K562 (cell line): ENCODE measurements around the gene PLCB3. TPM values are rescaled to one million over a fixed set of nuclear protein-coding genes. Genes with fewer than 3 reads are reported as not detected.

ENCODE experiments used
- ARNT ChIP-seq, 2 experiments: fragments of 450-650 bp; IDR thresholded peaks; 2 replicates each; pipeline ENCODE4 v1.6.1; 2016; ENCODE audit warnings: mild to moderate bottlenecking in 1 of 2
- CBX3 ChIP-seq, 2 experiments: IDR thresholded peaks; 1 replicate in 1 of 2; 2 replicates in 1 of 2; pipeline ENCODE4 v1.6.1; 2012; ENCODE audit warnings: inconsistent platforms in 2 of 2, low read length in 2 of 2, borderline replicate concordance in 1 of 2, control low read depth in 1 of 2
- EHMT2 ChIP-seq: fragments of 450-650 bp; IDR thresholded peaks from 2 replicates; pipeline ENCODE4 v1.6.1; 2018; ENCODE audit warnings: antibody characterized with exemption
- HDAC8 ChIP-seq: fragments of 450-650 bp; IDR thresholded peaks from 2 replicates; pipeline ENCODE4 v1.6.1; 2016; ENCODE audit warnings: mild to moderate bottlenecking, missing genetic modification characterization, moderate library complexity, missing compliant biosample characterization
- IRF2 ChIP-seq: sonication (generic); formaldehyde crosslinking; IDR thresholded peaks from 2 replicates; pipeline ENCODE4 v1.8.1; 2022; ENCODE audit warnings: mild to moderate bottlenecking, missing genetic modification reagents
- JUND ChIP-seq, 2 experiments: IDR thresholded peaks; 2 replicates in 1 of 2; 3 replicates in 1 of 2; pipeline ENCODE4 v1.6.1; 2011; ENCODE audit warnings: borderline replicate concordance in 2 of 2, low read depth in 2 of 2, low read length in 2 of 2, improper control_type of control experiment in 1 of 2, missing biosample characterization in 1 of 2, missing genetic modification characterization in 1 of 2, missing genetic modification reagents in 1 of 2
- MXI1 ChIP-seq: IDR thresholded peaks from 2 replicates; pipeline ENCODE4 v1.6.1; 2011; ENCODE audit warnings: low read depth, mild to moderate bottlenecking, improper control_type of control experiment, low read length
- MYBL2 ChIP-seq, 2 experiments: fragments of 450-650 bp in 1 of 2; sonication (generic) in 1 of 2; formaldehyde crosslinking in 1 of 2; IDR thresholded peaks; 2 replicates each; pipeline versions ENCODE4 v1.6.1 to v1.8.1; 2017 to 2022; ENCODE audit warnings: borderline replicate concordance in 1 of 2, inconsistent platforms in 1 of 2, low read depth in 1 of 2, mild to moderate bottlenecking in 1 of 2, missing genetic modification reagents in 1 of 2, moderate library complexity in 1 of 2
- NEUROD1 ChIP-seq: fragments of 150-350 bp; IDR thresholded peaks from 2 replicates; pipeline ENCODE4 v1.6.1; 2014; ENCODE audit warnings: borderline replicate concordance, low read length, low read depth; ENCODE audit not compliant: partially characterized antibody
- NFATC3 ChIP-seq: fragments of 450-650 bp; IDR thresholded peaks from 2 replicates; pipeline ENCODE4 v1.6.1; 2017; ENCODE audit warnings: mild to moderate bottlenecking
- NUFIP1 ChIP-seq: fragments of 450-650 bp; IDR thresholded peaks from 2 replicates; pipeline ENCODE4 v1.6.1; 2018; ENCODE audit not compliant: partially characterized antibody
- RBFOX2 ChIP-seq: fragments of 200-400 bp; formaldehyde crosslinking; IDR thresholded peaks from 2 replicates; pipeline ENCODE4 v1.6.1; 2017; ENCODE audit warnings: low read depth, mild to moderate bottlenecking, low read length, moderate library complexity
- SMARCB1 ChIP-seq: IDR thresholded peaks from 2 replicates; pipeline ENCODE4 v1.6.1; 2011; ENCODE audit warnings: improper control_type of control experiment, low read depth; ENCODE audit not compliant: insufficient read length
- ZBTB7A ChIP-seq: IDR thresholded peaks from 2 replicates; pipeline ENCODE4 v1.6.1; 2011; ENCODE audit warnings: low read depth, mild to moderate bottlenecking, low read length, moderate library complexity, borderline replicate concordance; ENCODE audit not compliant: control insufficient read depth
- ZNF586 ChIP-seq: fragments of 450-650 bp; formaldehyde crosslinking; conservative IDR thresholded peaks from 2 replicates; pipeline ENCODE4 v1.4.0; 2020; ENCODE audit warnings: mild to moderate bottlenecking, moderate library complexity
- ZNF699 ChIP-seq: fragments of 250-450 bp; sonication (Bioruptor Pico); IDR thresholded peaks from 2 replicates; pipeline ENCODE4 v1.8.0; 2021; ENCODE audit warnings: mild to moderate bottlenecking, moderate library complexity; ENCODE audit not compliant: insufficient replicate concordance
- polyA plus RNA-seq, 8 experiments: library from polyadenylated mRNA; depleted of rRNA in 4 of 8; stranded (reverse) in 5 of 8; unstranded in 3 of 8; fragments of >200 nt; fragmentation: Nextera tagmentation in 2 of 8; fragmentation: Illumina TruSeq in 1 of 8; extraction: Ambion mirVana in 2 of 8; extraction: Trizol in 1 of 8; gene quantifications; 2 replicates each; pipeline versions ENCODE4 v1.2.1 to v1.2.3, GENCODE V29; 2011 to 2014; ENCODE audit warnings: inconsistent platforms in 1 of 8, missing spikeins in 1 of 8
- total RNA-seq, 7 experiments: library from RNA; depleted of rRNA in 6 of 7; stranded (reverse); fragments of >200 nt in 6 of 7; fragmentation: Illumina TruSeq in 2 of 7; extraction: Trizol in 2 of 7; gene quantifications; 2 replicates each; pipeline versions ENCODE4 v1.2.1 to v1.2.3, GENCODE V29; 2011 to 2021; ENCODE audit warnings: low replicate concordance in 1 of 7
- TF ChIP-seq, protein P1 (sequence below): fragments of 450-650 bp; IDR thresholded peaks from 2 replicates; pipeline ENCODE4 v1.6.1; 2014; ENCODE audit warnings: low read depth, mild to moderate bottlenecking, moderate library complexity, borderline replicate concordance
- TF ChIP-seq, protein P2 (sequence below): fragments of 200-800 bp; sonication (Bioruptor generic); IDR thresholded peaks from 2 replicates; pipeline ENCODE4 v1.6.1; 2017; ENCODE audit warnings: missing genetic modification characterization, missing compliant biosample characterization
- TF ChIP-seq, protein P3 (sequence below): fragments of 250-450 bp; sonication (Bioruptor Pico); IDR thresholded peaks from 2 replicates; pipeline ENCODE4 v1.4.0; 2020; ENCODE audit warnings: borderline replicate concordance
- TF ChIP-seq, protein P4 (sequence below): sonication (generic); formaldehyde crosslinking; IDR thresholded peaks from 2 replicates; pipeline ENCODE4 v1.8.1; 2023; ENCODE audit warnings: mild to moderate bottlenecking, missing genetic modification reagents

Gene PLCB3
- total and polyA plus RNA-seq, 9 of the 15 experiments (the other 6 are each of a cell fraction or from before 2014, with no cell fraction given): 0.31 to 44.8 (median 14.6) TPM

DNA sequence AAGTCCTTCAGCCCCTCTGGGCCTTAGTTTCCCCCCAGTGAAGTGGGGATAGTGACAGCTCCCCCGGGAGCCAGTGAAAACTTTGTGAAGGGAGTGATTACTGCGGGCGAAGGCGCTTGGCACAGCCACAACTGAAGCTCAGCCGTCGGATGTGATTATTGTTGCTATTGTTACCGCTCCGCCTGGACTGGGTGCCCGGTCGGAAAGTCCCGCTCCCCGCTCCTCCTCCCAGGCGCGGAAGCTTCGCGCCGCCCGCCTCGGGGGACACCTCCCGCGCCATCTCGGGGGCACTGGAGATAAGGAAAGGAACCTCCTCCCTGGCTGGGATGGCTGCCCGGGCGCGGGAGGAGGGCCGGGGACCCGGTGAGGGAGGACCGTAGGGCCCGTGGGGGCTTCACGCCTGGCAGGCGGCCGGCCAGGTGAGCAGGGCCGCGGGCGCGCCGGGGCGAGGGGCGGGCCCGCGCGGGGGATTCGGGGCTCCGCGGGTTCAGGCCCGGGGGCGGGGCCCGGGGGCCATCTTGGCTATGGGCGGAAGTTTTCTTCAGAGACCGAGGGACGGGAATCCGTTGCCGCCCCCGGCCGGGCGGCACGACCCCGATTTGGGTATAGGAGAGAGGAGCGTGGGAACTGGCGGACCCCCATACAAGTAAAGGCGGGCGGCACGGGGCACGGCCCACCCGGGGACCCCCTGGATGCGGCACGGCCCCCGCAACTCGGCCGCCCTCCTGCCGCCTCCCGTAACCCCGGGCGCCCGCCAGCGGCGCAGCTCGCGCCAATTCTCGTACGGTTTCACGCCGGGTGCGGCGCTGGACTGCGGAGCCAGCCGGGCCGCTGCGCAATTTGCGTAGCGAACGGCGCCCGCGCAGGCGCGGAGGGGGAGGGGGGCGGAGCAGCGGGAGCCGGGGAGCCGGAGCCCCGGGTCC lies 33.9 kb downstream of the PLCB3 start, which contains the start of gene GPR137 (continued):
- TF ChIP-seq, protein P1, sequence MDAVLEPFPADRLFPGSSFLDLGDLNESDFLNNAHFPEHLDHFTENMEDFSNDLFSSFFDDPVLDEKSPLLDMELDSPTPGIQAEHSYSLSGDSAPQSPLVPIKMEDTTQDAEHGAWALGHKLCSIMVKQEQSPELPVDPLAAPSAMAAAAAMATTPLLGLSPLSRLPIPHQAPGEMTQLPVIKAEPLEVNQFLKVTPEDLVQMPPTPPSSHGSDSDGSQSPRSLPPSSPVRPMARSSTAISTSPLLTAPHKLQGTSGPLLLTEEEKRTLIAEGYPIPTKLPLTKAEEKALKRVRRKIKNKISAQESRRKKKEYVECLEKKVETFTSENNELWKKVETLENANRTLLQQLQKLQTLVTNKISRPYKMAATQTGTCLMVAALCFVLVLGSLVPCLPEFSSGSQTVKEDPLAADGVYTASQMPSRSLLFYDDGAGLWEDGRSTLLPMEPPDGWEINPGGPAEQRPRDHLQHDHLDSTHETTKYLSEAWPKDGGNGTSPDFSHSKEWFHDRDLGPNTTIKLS: no peak
- peak; percentile 83; the same call in 1 of the 2 replicates for TF ChIP-seq ZBTB7A
- TF ChIP-seq, protein P2, sequence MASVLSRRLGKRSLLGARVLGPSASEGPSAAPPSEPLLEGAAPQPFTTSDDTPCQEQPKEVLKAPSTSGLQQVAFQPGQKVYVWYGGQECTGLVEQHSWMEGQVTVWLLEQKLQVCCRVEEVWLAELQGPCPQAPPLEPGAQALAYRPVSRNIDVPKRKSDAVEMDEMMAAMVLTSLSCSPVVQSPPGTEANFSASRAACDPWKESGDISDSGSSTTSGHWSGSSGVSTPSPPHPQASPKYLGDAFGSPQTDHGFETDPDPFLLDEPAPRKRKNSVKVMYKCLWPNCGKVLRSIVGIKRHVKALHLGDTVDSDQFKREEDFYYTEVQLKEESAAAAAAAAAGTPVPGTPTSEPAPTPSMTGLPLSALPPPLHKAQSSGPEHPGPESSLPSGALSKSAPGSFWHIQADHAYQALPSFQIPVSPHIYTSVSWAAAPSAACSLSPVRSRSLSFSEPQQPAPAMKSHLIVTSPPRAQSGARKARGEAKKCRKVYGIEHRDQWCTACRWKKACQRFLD (CRISPR knock-in tag): no peak
- no peak for TF ChIP-seq ARNT (IDR thresholded peaks at IDR 0.05)
- TF ChIP-seq MXI1: no peak; the same call in 1 of the 2 replicates
- TF ChIP-seq MYBL2 (IDR thresholded peaks at IDR 0.05; ENCODE audit: low read depth): no peak
- TF ChIP-seq MYBL2 (CRISPR knock-in tag; IDR thresholded peaks at IDR 0.05; ENCODE audit: borderline replicate concordance): no peak
- TF ChIP-seq, protein P3, sequence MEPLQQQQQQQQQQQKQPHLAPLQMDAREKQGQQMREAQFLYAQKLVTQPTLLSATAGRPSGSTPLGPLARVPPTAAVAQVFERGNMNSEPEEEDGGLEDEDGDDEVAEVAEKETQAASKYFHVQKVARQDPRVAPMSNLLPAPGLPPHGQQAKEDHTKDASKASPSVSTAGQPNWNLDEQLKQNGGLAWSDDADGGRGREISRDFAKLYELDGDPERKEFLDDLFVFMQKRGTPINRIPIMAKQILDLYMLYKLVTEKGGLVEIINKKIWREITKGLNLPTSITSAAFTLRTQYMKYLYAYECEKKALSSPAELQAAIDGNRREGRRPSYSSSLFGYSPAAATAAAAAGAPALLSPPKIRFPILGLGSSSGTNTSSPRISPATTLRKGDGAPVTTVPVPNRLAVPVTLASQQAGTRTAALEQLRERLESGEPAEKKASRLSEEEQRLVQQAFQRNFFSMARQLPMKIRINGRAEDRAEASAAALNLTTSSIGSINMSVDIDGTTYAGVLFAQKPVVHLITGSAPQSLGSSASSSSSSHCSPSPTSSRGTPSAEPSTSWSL (CRISPR knock-in tag): no peak
- TF ChIP-seq IRF2 (CRISPR knock-in tag): no peak
- no peak for TF ChIP-seq ZNF699 (CRISPR knock-in tag)
- TF ChIP-seq CBX3 (IDR thresholded peaks at IDR 0.05; ENCODE audit: borderline replicate concordance in 1 of 2, low read length in 2 of 2): no peak
- no peak for TF ChIP-seq EHMT2
- no peak for TF ChIP-seq HDAC8 (tag)
- TF ChIP-seq NEUROD1: no peak
- peak; percentile 87 for TF ChIP-seq RBFOX2
- peak; percentile 8; the same call in 1 of the 2 replicates for TF ChIP-seq JUND (IDR thresholded peaks at IDR 0.05; ENCODE audit: borderline replicate concordance, low read depth, low read length)
- TF ChIP-seq JUND (tag; IDR thresholded peaks at IDR 0.05; ENCODE audit: borderline replicate concordance, low read depth, low read length): no peak
- no peak for TF ChIP-seq ZNF586 (CRISPR knock-in tag)
- no peak for TF ChIP-seq SMARCB1
- no peak for TF ChIP-seq NUFIP1
- TF ChIP-seq, protein P4, sequence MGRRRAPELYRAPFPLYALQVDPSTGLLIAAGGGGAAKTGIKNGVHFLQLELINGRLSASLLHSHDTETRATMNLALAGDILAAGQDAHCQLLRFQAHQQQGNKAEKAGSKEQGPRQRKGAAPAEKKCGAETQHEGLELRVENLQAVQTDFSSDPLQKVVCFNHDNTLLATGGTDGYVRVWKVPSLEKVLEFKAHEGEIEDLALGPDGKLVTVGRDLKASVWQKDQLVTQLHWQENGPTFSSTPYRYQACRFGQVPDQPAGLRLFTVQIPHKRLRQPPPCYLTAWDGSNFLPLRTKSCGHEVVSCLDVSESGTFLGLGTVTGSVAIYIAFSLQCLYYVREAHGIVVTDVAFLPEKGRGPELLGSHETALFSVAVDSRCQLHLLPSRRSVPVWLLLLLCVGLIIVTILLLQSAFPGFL (CRISPR knock-in tag): no peak
- no peak for TF ChIP-seq NFATC3
